ENCODE measurements around the gene SFT2D2.

The SFT2D2 gene

DNA sequence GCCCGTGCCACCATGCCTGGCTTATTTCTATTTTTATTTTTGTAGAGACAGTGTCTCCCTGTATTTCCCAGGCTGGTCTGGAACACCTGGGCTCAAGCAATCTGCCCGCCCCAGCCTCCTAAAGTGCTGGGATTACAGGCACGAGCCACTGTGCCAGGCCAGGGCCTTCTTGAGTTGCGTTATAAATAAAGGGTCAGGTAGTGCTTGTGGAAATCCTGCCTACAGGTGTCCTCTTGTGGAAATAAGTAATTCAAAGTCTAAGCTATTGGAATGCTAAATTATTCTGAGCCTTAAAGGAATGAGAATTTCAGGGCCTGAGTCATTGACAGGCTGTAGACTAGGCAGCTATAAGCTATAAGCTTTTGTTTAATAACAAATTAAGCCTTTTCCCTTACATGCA, 8.1 kb upstream of the SFT2D2 start:
- Histone ChIP-seq H3K27ac (no peak overlapping the region), H4K20me1 (no peaks in the 10 kb centered on the region), H3K36me3 (no peaks in the 10 kb centered on the region), H3K9ac (no peak overlapping the region), H3K27me3 (no peaks in the 10 kb centered on the region), H3K9me3 (replicated peaks in 1 of 11) (peaks cover 6 to 14% (median 11%) of the 10 kb centered on the region in 11 experiments; a peak in 20 of 22 replicates), H3K4me3 (no peak overlapping the region), H3K4me1 (no peaks in the 10 kb centered on the region), H3K4me2 (no peak overlapping the region)
- TF ChIP-seq Cebpa-rat (IDR thresholded peaks at IDR 0.05) = no peak

DNA sequence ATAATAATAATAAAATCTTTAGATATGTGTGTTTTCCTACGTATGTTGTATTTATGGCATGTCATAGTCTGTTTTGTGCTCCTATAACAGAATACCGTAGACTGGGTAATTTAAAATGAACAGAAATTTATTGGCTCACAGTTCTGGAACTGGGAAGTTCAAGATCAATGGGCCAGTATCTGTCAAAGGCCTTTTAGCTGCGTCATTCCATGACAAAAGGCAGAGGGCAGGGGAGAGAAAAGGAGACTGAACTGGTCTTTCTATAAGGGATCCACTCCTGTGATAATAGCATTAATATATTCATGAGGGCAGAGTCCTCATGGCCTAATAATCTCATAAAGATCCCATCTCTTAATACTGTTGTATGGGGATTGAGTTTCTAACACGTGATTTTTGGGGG, 7.1 kb upstream of the SFT2D2 start:
- no peak overlapping the region for H3K27ac ChIP-seq
- H3K27me3 ChIP-seq = no peaks in the 10 kb centered on the region
- no peak overlapping the region for H3K4me2 ChIP-seq
- no peak for TF ChIP-seq Cebpa-rat (IDR thresholded peaks at IDR 0.05)
- no peaks in the 10 kb centered on the region for H3K4me1 ChIP-seq
- no peak overlapping the region for H3K4me3 ChIP-seq
- no peaks in the 10 kb centered on the region for H4K20me1 ChIP-seq
- peaks cover 0 to 12% (median 5%) of the 10 kb centered on the region in 11 experiments; a peak in 15 of 22 replicates for H3K9me3 ChIP-seq (replicated peaks in 1 of 11)
- no peak overlapping the region for H3K9ac ChIP-seq
- no peaks in the 10 kb centered on the region for H3K36me3 ChIP-seq

DNA sequence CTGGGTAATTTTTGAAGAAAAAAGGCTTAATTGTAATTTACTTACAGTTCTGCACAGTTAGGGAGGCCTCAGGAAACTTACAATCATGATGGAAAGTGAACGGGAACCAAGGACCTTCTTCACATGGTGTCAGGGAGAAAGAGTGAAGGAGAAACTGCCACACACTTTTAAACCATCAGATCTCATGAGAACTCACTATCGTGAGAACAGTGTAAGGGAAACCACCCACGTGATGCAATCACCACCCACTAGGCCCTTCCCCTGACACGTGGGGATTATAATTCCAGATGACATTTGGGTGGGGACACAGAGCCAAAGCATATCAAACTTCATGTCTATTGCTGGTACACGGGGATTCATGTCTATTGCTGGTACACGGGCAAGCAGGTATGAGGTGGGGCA, 5.3 kb upstream of the SFT2D2 start:
- Histone ChIP-seq H3K9ac (no peak overlapping the region), H4K20me1 (no peaks in the 10 kb centered on the region), H3K27me3 (no peaks in the 10 kb centered on the region), H3K36me3 (no peaks in the 10 kb centered on the region), H3K4me1 (peaks cover 10 to 16% (median 11%) of the 10 kb centered on the region in 10 experiments; a peak in 19 of 20 replicates), H3K4me2 (no peak overlapping the region), H3K27ac (no peak overlapping the region), H3K9me3 (replicated peaks in 1 of 11) (peaks cover 0 to 6% (median 3%) of the 10 kb centered on the region in 11 experiments; a peak in 5 of 22 replicates), H3K4me3 (no peak overlapping the region)
- TF ChIP-seq Cebpa-rat (IDR thresholded peaks at IDR 0.05) = no peak

DNA sequence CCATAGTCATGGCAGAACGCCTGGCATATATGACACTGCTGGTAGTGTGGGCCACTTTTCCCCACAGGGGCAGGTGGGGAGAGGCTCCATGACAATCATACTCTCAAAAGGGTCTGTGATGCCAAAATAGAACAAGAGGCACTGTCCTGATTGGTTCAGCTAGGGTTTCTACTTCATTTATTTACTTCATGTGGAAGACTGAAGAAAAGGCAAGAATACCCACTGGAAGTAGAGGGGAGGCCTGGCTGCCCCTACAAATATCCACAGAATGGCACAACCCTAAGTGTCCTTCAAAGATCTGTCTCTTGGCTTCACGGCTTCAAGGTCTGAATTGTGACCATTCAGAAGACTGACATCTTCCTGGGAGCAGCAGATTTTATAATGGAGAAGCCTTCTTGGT, 4.5 kb upstream of the SFT2D2 start:
- H3K27me3 ChIP-seq = no peaks in the 10 kb centered on the region
- peaks cover 0 to 6% (median 3%) of the 10 kb centered on the region in 11 experiments; a peak in 5 of 22 replicates for H3K9me3 ChIP-seq (replicated peaks in 1 of 11)
- H3K4me1 ChIP-seq = peaks cover 11 to 16% (median 12%) of the 10 kb centered on the region in 10 experiments; a peak in 19 of 20 replicates
- no peak overlapping the region for H3K27ac ChIP-seq
- no peak for TF ChIP-seq Cebpa-rat (IDR thresholded peaks at IDR 0.05)
- no peak overlapping the region for H3K4me2 ChIP-seq
- H3K9ac ChIP-seq = no peak overlapping the region
- H3K36me3 ChIP-seq = no peaks in the 10 kb centered on the region
- peaks cover 0 to 4% (median 0%) of the 10 kb centered on the region in 11 experiments; a peak in 3 of 22 replicates for H4K20me1 ChIP-seq
- H3K4me3 ChIP-seq = no peak overlapping the region

DNA sequence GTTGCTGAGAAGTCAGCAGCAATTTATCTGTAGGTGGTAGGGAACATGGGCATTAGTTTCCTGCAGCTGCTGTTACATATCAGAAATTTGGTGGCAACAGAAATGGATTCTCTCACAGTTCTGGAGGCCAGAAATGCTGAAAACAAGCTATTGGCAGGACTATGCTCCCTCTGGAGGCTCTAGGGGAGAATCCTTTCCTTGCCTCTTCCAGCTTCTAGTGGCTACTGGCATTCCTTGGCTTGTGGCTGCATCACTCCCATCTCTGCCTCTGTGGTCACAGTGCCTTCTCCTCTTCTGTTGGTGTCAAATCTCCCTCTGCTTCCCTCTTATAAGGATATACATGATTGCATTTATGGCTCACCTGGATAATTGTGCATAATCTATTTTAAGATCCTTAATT, 2.5 kb upstream of the SFT2D2 start:
- Histone ChIP-seq H3K27ac (no peak overlapping the region), H4K20me1 (peaks cover 9 to 22% (median 10%) of the 10 kb centered on the region in 11 experiments; a peak in 21 of 22 replicates), H3K36me3 (no peaks in the 10 kb centered on the region), H3K4me2 (no peak overlapping the region), H3K4me1 (peaks cover 21 to 31% (median 26%) of the 10 kb centered on the region in 10 experiments), H3K9me3 (replicated peaks in 1 of 11) (peaks cover 0 to 6% (median 3%) of the 10 kb centered on the region in 11 experiments; a peak in 5 of 22 replicates), H3K9ac (no peak overlapping the region), H3K4me3 (no peak overlapping the region), H3K27me3 (no peaks in the 10 kb centered on the region)
- no peak for TF ChIP-seq Cebpa-rat (IDR thresholded peaks at IDR 0.05)

DNA sequence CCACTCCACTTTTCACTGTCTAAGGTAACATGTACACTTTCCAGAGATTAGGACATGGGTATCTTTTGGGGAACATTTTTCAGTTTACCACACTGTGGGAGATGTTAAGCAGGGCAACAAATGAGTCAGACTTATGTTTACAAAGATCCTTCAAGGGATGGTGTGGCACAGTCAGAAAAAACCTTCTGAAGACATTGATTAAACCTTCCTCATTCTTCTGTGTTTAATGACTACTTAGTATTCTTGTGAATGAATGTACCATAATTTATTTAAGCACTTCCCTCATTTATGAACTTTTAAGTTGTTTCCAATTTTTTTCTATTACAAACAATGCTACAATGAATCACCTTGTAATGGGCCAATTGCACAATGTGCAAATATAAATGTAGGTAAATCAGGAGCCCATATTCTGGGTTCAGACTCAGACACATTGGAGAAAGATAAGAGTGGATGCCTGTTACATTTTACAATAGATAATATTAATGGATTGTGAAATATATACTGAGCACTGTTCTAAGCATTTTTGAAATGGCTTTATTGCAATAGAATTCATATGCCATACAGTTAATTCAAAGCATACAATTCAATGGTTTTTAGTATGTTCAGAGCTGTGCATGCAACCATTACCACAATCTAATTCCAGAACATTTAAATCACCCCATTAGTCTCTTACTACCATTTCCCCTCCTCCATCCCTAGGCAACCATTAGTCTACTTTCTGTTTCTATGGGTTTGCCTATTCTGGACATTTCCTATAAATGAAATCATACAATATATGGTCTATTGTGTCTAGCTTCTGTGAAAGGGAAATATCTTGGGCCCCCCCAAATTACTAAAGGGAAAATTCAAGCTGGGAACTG, 1.9 kb upstream of the SFT2D2 start:
- Histone ChIP-seq H3K4me1 (peaks cover 27 to 37% (median 33%) of the 10 kb centered on the region in 10 experiments), H3K9me3 (replicated peaks in 1 of 11) (peaks cover 0 to 6% (median 3%) of the 10 kb centered on the region in 11 experiments; a peak in 5 of 22 replicates), H3K27me3 (no peaks in the 10 kb centered on the region), H3K4me3 (no peak overlapping the region), H3K36me3 (no peaks in the 10 kb centered on the region), H3K4me2 (peak overlapping the region in 8 of 11 experiments; percentile 75 to 96 (median 92); a peak in 9 of 22 replicates), H3K9ac (no peak overlapping the region), H4K20me1 (peaks cover 13 to 28% (median 17%) of the 10 kb centered on the region in 11 experiments; a peak in 21 of 22 replicates), H3K27ac (no peak overlapping the region)
- TF ChIP-seq Cebpa-rat (IDR thresholded peaks at IDR 0.05) = no peak

DNA sequence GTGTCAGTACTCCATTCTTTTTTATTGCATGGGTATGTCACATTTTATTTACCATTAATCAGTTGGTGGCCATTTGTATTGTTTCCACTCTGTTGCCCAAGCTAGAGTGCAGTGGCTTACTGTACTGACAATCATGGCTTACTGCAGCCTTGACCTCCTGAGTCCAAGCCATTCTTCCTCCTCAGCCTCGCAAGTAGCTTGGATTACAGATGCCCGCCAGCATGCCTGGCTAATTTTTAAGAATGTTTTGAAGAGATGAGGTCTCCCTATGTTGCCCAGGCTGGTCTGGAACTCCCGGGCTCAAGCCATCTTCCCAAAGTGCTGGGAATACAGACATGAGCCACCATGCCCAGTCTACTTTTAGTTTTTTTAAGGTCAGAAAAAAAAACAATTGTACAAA, 813 bp upstream of the SFT2D2 start:
- H3K27ac ChIP-seq = peak overlapping the region; percentile 85 to 98 (median 92); a peak in 20 of 22 replicates
- H3K4me2 ChIP-seq = peak overlapping the region; percentile 75 to 96 (median 92)
- no peaks in the 10 kb centered on the region for H3K27me3 ChIP-seq
- peaks cover 0 to 6% (median 3%) of the 10 kb centered on the region in 11 experiments; a peak in 5 of 22 replicates for H3K9me3 ChIP-seq (replicated peaks in 1 of 11)
- peaks cover 23 to 39% (median 28%) of the 10 kb centered on the region in 11 experiments for H4K20me1 ChIP-seq
- H3K4me1 ChIP-seq = peaks cover 38 to 48% (median 44%) of the 10 kb centered on the region in 10 experiments
- H3K36me3 ChIP-seq = peaks cover 5 to 8% (median 7%) of the 10 kb centered on the region in 11 experiments; a peak in 21 of 22 replicates
- TF ChIP-seq Cebpa-rat (IDR thresholded peaks at IDR 0.05) = no peak
- H3K9ac ChIP-seq = peak overlapping the region; percentile 88 to 98 (median 96); a peak in 19 of 22 replicates
- H3K4me3 ChIP-seq = peak overlapping the region; percentile 79 to 99 (median 95); a peak in 18 of 20 replicates

DNA sequence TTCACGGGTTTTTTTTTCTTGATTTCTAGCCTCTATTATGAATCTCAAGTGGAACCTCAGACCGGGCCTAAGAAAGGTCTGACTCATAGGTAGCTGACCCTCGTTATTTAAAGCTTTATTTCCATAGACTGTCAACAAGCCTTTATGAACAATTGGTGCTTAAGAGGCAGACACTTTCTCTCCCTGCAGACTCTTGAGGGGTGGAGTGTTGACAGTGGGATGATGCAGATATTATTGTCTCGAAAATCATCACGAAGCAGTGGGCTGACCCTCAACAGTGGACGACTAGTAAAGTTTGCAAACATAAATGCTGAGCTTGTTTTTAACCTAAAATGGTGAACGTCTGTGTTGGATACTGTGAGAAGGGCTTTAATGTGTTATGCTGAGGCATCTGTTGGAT, 1.8 kb downstream of the SFT2D2 start:
- Histone ChIP-seq H3K9me3 (replicated peaks in 1 of 11) (peaks cover 0 to 6% (median 3%) of the 10 kb centered on the region in 11 experiments; a peak in 5 of 22 replicates), H3K9ac (peak overlapping the region; percentile 70 to 98 (median 96); a peak in 20 of 22 replicates), H3K27me3 (no peaks in the 10 kb centered on the region), H3K27ac (peak overlapping the region in 9 of 11 experiments; percentile 70 to 98 (median 93); a peak in 16 of 22 replicates), H3K36me3 (peaks cover 32 to 35% (median 33%) of the 10 kb centered on the region in 11 experiments), H3K4me3 (peak overlapping the region; percentile 79 to 99 (median 95); a peak in 19 of 20 replicates), H3K4me1 (peaks cover 41 to 56% (median 51%) of the 10 kb centered on the region in 10 experiments), H3K4me2 (peak overlapping the region; percentile 75 to 96 (median 92)), H4K20me1 (peaks cover 49 to 64% (median 54%) of the 10 kb centered on the region in 11 experiments)
- TF ChIP-seq Cebpa-rat (IDR thresholded peaks at IDR 0.05) = no peak

DNA sequence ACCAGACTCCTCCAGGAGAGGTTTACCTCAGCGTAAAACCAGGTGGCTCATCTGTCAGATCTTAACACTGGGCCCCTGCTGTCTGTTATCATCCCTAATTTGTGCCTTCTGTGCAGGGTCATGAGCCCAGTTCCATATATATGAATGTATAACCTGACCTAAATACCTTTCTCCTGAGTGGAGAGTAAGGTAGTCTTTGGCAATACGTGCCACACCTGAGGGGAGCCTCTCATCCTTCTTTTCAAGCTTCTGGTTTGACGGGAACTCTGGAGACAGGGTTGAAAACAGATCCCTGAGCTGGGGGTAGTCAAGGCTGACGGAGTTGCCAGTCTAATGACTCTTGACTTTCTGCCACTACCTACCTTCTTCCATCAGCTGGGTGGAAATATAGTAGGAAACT, 4.1 kb downstream of the SFT2D2 start:
- no peak for TF ChIP-seq Cebpa-rat (IDR thresholded peaks at IDR 0.05)
- H3K9me3 ChIP-seq (replicated peaks in 1 of 11) = no peaks in the 10 kb centered on the region
- H3K4me2 ChIP-seq = peak overlapping the region; percentile 75 to 96 (median 92)
- peaks cover 63 to 87% (median 77%) of the 10 kb centered on the region in 11 experiments for H4K20me1 ChIP-seq
- H3K27me3 ChIP-seq = no peaks in the 10 kb centered on the region
- H3K4me3 ChIP-seq = peak overlapping the region in 4 of 10 experiments; percentile 39 to 92 (median 86); a peak in 6 of 20 replicates
- peak overlapping the region in 2 of 11 experiments; percentile 70 to 91; a peak in 2 of 22 replicates for H3K9ac ChIP-seq
- peaks cover 54 to 57% (median 56%) of the 10 kb centered on the region in 11 experiments for H3K36me3 ChIP-seq
- H3K27ac ChIP-seq = peak overlapping the region in 3 of 11 experiments; percentile 69 to 92 (median 89); a peak in 5 of 22 replicates
- peaks cover 35 to 49% (median 45%) of the 10 kb centered on the region in 10 experiments for H3K4me1 ChIP-seq

Measured in BLaER1 treated with 17β-estradiol and CSF1 and Interleukin-3, amounts not matched to agents 10 nM and 100 nM (cell line).